Endodermal cell (in vitro differentiated cells): ENCODE data around the gene TESK1. TPM values are rescaled to one million over a fixed set of nuclear protein-coding genes. Genes with fewer than 3 reads are reported as not detected.
"Not testable (repeated sequence)": the region's sequence is repeated elsewhere in the genome, so short reads cannot be mapped to it uniquely, and the experiment has no call there.

Experiments used
- DNase-seq: peaks from one replicate; pipeline ENCODE4 v3.0.0-alpha.2; 2017
- H3K27ac ChIP-seq: 2 replicates; pipeline ENCODE4 v1.5.1; 2013; ENCODE audit warnings: mild to moderate bottlenecking, low read depth, low read length, moderate library complexity
- H3K27me3 ChIP-seq: 2 replicates; pipeline ENCODE4 v1.6.1; 2013; ENCODE audit warnings: mild to moderate bottlenecking, low read length, moderate library complexity; ENCODE audit not compliant: insufficient read depth, control insufficient read depth, poor library complexity, severe bottlenecking
- H3K36me3 ChIP-seq: 2 replicates; pipeline ENCODE4 v1.7.0; 2013; ENCODE audit warnings: mild to moderate bottlenecking, low read length, moderate library complexity; ENCODE audit not compliant: control insufficient read depth, insufficient read depth
- H3K4me1 ChIP-seq: one replicate; pipeline ENCODE4 v1.7.0; 2013; ENCODE audit warnings: low read length; ENCODE audit not compliant: control insufficient read depth, insufficient read depth
- H3K4me3 ChIP-seq: 2 replicates; pipeline ENCODE4 v1.5.1; 2013; ENCODE audit warnings: mild to moderate bottlenecking, low read length, moderate library complexity
- H3K9ac ChIP-seq: 2 replicates; pipeline ENCODE4 v1.6.1; 2013; ENCODE audit warnings: mild to moderate bottlenecking, low read length, moderate library complexity; ENCODE audit not compliant: poor library complexity, severe bottlenecking; ENCODE audit errors: extremely low read depth
- H3K9me3 ChIP-seq: 2 replicates; pipeline ENCODE4 v1.6.1; 2013; ENCODE audit warnings: mild to moderate bottlenecking, low read length, moderate library complexity; ENCODE audit not compliant: control insufficient read depth
- H3K27ac Mint-ChIP-seq: 2 replicates; pipeline ENCODE4 v1.8.0; 2020; ENCODE audit warnings: mixed read lengths
- H3K27me3 Mint-ChIP-seq: 2 replicates; pipeline ENCODE4 v1.8.0; 2021; ENCODE audit warnings: mild to moderate bottlenecking, mixed read lengths; ENCODE audit not compliant: insufficient read depth
- H3K36me3 Mint-ChIP-seq: 2 replicates; pipeline ENCODE4 v1.8.0; 2020; ENCODE audit warnings: low read depth, mixed read lengths
- H3K4me1 Mint-ChIP-seq: 2 replicates; pipeline ENCODE4 v1.8.0; 2020; ENCODE audit warnings: mixed read lengths
- H3K4me3 Mint-ChIP-seq: 2 replicates; pipeline ENCODE4 v1.8.0; 2020; ENCODE audit warnings: mild to moderate bottlenecking, moderate library complexity, mixed read lengths
- H3K9me3 Mint-ChIP-seq: 2 replicates; pipeline ENCODE4 v1.8.0; 2020; ENCODE audit warnings: mild to moderate bottlenecking, mixed read lengths
- CTCF ChIP-seq: fragments of 200-600 bp; sonication (generic); conservative IDR thresholded peaks from 2 replicates; pipeline ENCODE4 v1.5.0; 2021; ENCODE audit warnings: antibody characterized with exemption, mild to moderate bottlenecking
- WGBS, 2 experiments: methylation state at CpG; one replicate each; pipeline versions ENCODE4 v1.1.5 to v1.1.7; 2013; ENCODE audit warnings: missing lambda C conversion rate in 2 of 2, mixed read lengths in 1 of 2; ENCODE audit not compliant: insufficient coverage in 1 of 2, insufficient read length in 1 of 2; 5-methylcytosine and 5-hydroxymethylcytosine counted together
- total RNA-seq, 2 donors: library from RNA; stranded (reverse); fragmentation: NEBNext Ultra II Directional in 1 of 2; extraction: Animal tissue kit (Norgen Biotek cat#: 25700) in 1 of 2; gene quantifications; 2 replicates in 1 of 2; 3 replicates in 1 of 2; pipeline ENCODE4 v1.2.1, GENCODE V29; 2021

TESK1 gene
- total RNA-seq, 2 donors from 2014 or later = 30.7 to 35.2 TPM

GRCh38 chr9:35579130-35579529 lies 25.9 kb upstream of the TESK1 start:
- no peak for DNase-seq
- peaks cover 37% of the 10 kb centered on the region for H3K9me3 Mint-ChIP-seq
- H3K9ac ChIP-seq = no peak overlapping the region
- H3K27ac Mint-ChIP-seq = no peak overlapping the region
- peaks cover 4% of the 10 kb centered on the region for H3K36me3 Mint-ChIP-seq
- H3K27me3 ChIP-seq = no peaks in the 10 kb centered on the region
- no peak overlapping the region for H3K27ac ChIP-seq
- H3K36me3 ChIP-seq = no peaks in the 10 kb centered on the region
- WGBS, 2 experiments = 89% methylated on average over 1 of the region's 1 CpG; no CpG with 5 or more reads in 1 of the 2 experiments
- no peak overlapping the region for H3K4me3 ChIP-seq
- no peak overlapping the region for H3K4me3 Mint-ChIP-seq
- H3K4me1 ChIP-seq = no peaks in the 10 kb centered on the region
- H3K4me1 Mint-ChIP-seq = peaks cover 4% of the 10 kb centered on the region
- no peaks in the 10 kb centered on the region for H3K27me3 Mint-ChIP-seq
- TF ChIP-seq CTCF = no peak
- H3K9me3 ChIP-seq = peaks cover 26% of the 10 kb centered on the region

- TF ChIP-seq CTCF = peak; percentile 13
- H3K4me1 Mint-ChIP-seq, H3K9ac ChIP-seq, DNase-seq, H3K36me3 Mint-ChIP-seq, H3K27me3 ChIP-seq, H3K36me3 ChIP-seq, H3K4me1 ChIP-seq, H3K27ac Mint-ChIP-seq, H3K27ac ChIP-seq, H3K4me3 ChIP-seq, H3K4me3 Mint-ChIP-seq, H3K27me3 Mint-ChIP-seq: not testable (repeated sequence)
- H3K9me3 ChIP-seq = peaks cover 26% of the 10 kb centered on the region
- 93 to 100% methylated on average over 1 of the region's 1 CpG for WGBS, 2 experiments
- peaks cover 37% of the 10 kb centered on the region for H3K9me3 Mint-ChIP-seq
Observed at GRCh38 chr9:35579659-35580227, 25.3 kb upstream of the TESK1 start.

- not testable (repeated sequence) for H3K27me3 Mint-ChIP-seq, H3K4me1 Mint-ChIP-seq, H3K4me3 ChIP-seq, DNase-seq, H3K36me3 ChIP-seq, H3K4me1 ChIP-seq, H3K27ac Mint-ChIP-seq, H3K27me3 ChIP-seq, H3K9ac ChIP-seq, H3K36me3 Mint-ChIP-seq, H3K27ac ChIP-seq, H3K4me3 Mint-ChIP-seq
- 13 to 63% methylated on average over 1 to 6 of the region's 6 CpGs for WGBS, 2 experiments
- peaks cover 58% of the 10 kb centered on the region for H3K9me3 Mint-ChIP-seq
- H3K9me3 ChIP-seq = peaks cover 51% of the 10 kb centered on the region
Observed at GRCh38 chr9:35583521-35583920, 21.5 kb upstream of the TESK1 start.

- H3K27me3 ChIP-seq, H3K4me3 ChIP-seq, H3K4me1 Mint-ChIP-seq, H3K27me3 Mint-ChIP-seq, H3K36me3 ChIP-seq, H3K4me3 Mint-ChIP-seq, H3K9ac ChIP-seq, H3K36me3 Mint-ChIP-seq, H3K27ac ChIP-seq, H3K4me1 ChIP-seq, DNase-seq, H3K27ac Mint-ChIP-seq: not testable (repeated sequence)
- WGBS, 2 experiments = 83 to 100% methylated on average over 2 to 3 of the region's 3 CpGs
- peaks cover 49% of the 10 kb centered on the region for H3K9me3 Mint-ChIP-seq
- H3K9me3 ChIP-seq = peaks cover 49% of the 10 kb centered on the region
Observed at GRCh38 chr9:35584681-35585080, 20.4 kb upstream of the TESK1 start.

GRCh38 chr9:35588506-35588905 lies 16.6 kb upstream of the TESK1 start:
- 93 to 97% methylated on average over 3 to 5 of the region's 5 CpGs for WGBS, 2 experiments
- H3K27ac ChIP-seq, H3K4me3 Mint-ChIP-seq, H3K36me3 ChIP-seq, H3K4me3 ChIP-seq, H3K4me1 Mint-ChIP-seq, H3K27ac Mint-ChIP-seq, H3K27me3 ChIP-seq, DNase-seq, H3K27me3 Mint-ChIP-seq, H3K9ac ChIP-seq, H3K4me1 ChIP-seq: not testable (repeated sequence)
- peaks cover 42% of the 10 kb centered on the region for H3K9me3 ChIP-seq
- peaks cover 34% of the 10 kb centered on the region for H3K9me3 Mint-ChIP-seq
- H3K36me3 Mint-ChIP-seq = peaks cover 10% of the 10 kb centered on the region
